Natural killer cell (primary cell): ENCODE measurements around the gene ST8SIA4. TPM values are rescaled to one million over a fixed set of nuclear protein-coding genes. Genes with fewer than 3 reads are reported as not detected.
A peak's percentile ranks its signal among the peaks of the same experiment; 100 is the strongest.

Source experiments
- ATAC-seq, 3 donors: fragments of 150-1000 bp in 2 of 3; fragments of 200-7000 bp in 1 of 3; cut with Tn5 transposase; 1 replicate in 1 of 3; 2 replicates in 2 of 3; pipeline ENCODE4 v1.10.0; 2021; ENCODE audit warnings: mild to moderate bottlenecking in 2 of 3, moderate library complexity in 2 of 3
- DNase-seq, 2 donors: peaks; one replicate each; pipeline versions ENCODE4 v3.0.0 to v3.0.0-alpha.2; 2013 to 2021; ENCODE audit warnings: mixed read lengths in 1 of 2
- H3K27ac ChIP-seq: one replicate; pipeline ENCODE4 v1.5.1; 2013; ENCODE audit warnings: mild to moderate bottlenecking, low read length
- H3K27me3 ChIP-seq: one replicate; pipeline ENCODE4 v1.6.1; 2013; ENCODE audit warnings: low read length; ENCODE audit not compliant: control insufficient read depth, insufficient read depth
- H3K36me3 ChIP-seq: one replicate; pipeline ENCODE4 v1.6.1; 2013; ENCODE audit warnings: low read length; ENCODE audit not compliant: control insufficient read depth, insufficient read depth
- H3K4me1 ChIP-seq: one replicate; pipeline ENCODE4 v1.6.1; 2013; ENCODE audit warnings: low read length; ENCODE audit not compliant: control insufficient read depth, insufficient read depth
- H3K4me3 ChIP-seq: one replicate; pipeline ENCODE4 v1.5.1; 2013; ENCODE audit warnings: low read length
- H3K9me3 ChIP-seq: one replicate; pipeline ENCODE4 v1.6.1; 2013; ENCODE audit warnings: low read length; ENCODE audit not compliant: control insufficient read depth, insufficient read depth
- H3K27ac Mint-ChIP-seq, 2 donors: one replicate each; pipeline ENCODE4 v1.8.0; 2022; ENCODE audit warnings: mild to moderate bottlenecking in 2 of 2, mixed read lengths in 2 of 2, moderate library complexity in 1 of 2
- H3K27me3 Mint-ChIP-seq, 2 donors: one replicate each; pipeline ENCODE4 v1.8.0; 2022; ENCODE audit warnings: low read depth in 2 of 2, mixed read lengths in 2 of 2
- H3K36me3 Mint-ChIP-seq: one replicate; pipeline ENCODE4 v1.8.0; 2022; ENCODE audit warnings: mixed read lengths
- H3K4me1 Mint-ChIP-seq, 2 donors: one replicate each; pipeline ENCODE4 v1.8.0; 2022; ENCODE audit warnings: mixed read lengths in 2 of 2
- H3K4me3 Mint-ChIP-seq: one replicate; pipeline ENCODE4 v1.8.0; 2022; ENCODE audit warnings: mild to moderate bottlenecking, moderate library complexity, mixed read lengths
- H3K9me3 Mint-ChIP-seq, 2 donors: one replicate each; pipeline ENCODE4 v1.8.0; 2022; ENCODE audit warnings: mixed read lengths in 2 of 2
- WGBS: methylation state at CpG from one replicate; pipeline ENCODE4 v1.1.7; 2013; ENCODE audit warnings: missing lambda C conversion rate; ENCODE audit not compliant: insufficient coverage; 5-methylcytosine and 5-hydroxymethylcytosine counted together
- intact Hi-C: fragments of 100-400 bp; cut with micrococcal nuclease; formaldehyde crosslinking; loops from one replicate; pipeline ENCODE4 v1.14.2; 2022
- total RNA-seq, 4 donors: library from RNA; stranded (reverse); fragments of 120-200 nt in 1 of 4; gene quantifications; one replicate each; pipeline versions ENCODE4 v1.2.3 to v1.2.4, GENCODE V29; 2013 to 2022
- TF ChIP-seq, protein P1 (sequence below): fragments of 200-600 bp; IDR thresholded peaks from one replicate; pipeline ENCODE4 v1.8.0; 2022; ENCODE audit warnings: antibody characterized with exemption

Gene ST8SIA4
- total RNA-seq, 3 donors from 2014 or later (not counting 1 experiment from before 2014, with no cell fraction given), result 36.3 to 63.1 (median 59.9) TPM

DNA sequence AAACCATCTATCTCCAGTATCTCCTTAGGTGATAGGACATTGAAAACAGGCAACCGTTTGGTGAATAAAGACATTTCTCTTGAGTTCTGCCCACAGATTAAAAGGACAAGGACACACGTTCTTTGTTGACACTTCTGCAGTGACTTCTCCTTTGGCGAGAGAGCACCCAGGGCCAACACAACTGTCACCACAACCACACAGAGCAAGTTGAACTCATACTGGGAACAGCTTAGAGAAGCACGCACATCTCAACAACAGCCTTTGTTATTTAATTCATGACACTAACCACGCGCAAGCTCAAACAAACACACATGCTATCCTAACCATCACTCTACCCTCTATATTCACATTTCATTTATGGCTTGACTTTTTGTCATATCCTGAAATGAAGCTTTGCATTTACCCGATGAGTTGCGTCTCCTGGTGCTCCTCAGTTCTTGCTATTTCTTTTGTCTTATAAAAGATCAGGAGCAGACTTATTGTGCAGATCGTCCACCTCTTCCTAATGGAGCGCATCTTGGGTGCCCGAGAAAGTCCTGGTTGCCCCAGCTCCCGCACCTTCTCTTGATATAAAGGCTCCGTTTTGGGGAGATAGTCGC is 543 bp downstream of the ST8SIA4 start:
- H3K27me3 Mint-ChIP-seq, result no peaks in the 10 kb centered on the region
- H3K36me3 ChIP-seq, result peaks cover under 1% of the 10 kb centered on the region
- H3K36me3 Mint-ChIP-seq, result no peaks in the 10 kb centered on the region
- H3K27ac ChIP-seq, result peak overlapping the region; percentile 95
- peak overlapping the region; percentile 72 for H3K4me3 ChIP-seq
- peak overlapping the region; percentile 96 for H3K4me3 Mint-ChIP-seq
- no peaks in the 10 kb centered on the region for H3K9me3 ChIP-seq
- no peaks in the 10 kb centered on the region for H3K9me3 Mint-ChIP-seq
- DNase-seq (peak; percentile 33 to 71), ATAC-seq (peak; percentile 1 to 21 (median 2))
- TF ChIP-seq, protein P1, sequence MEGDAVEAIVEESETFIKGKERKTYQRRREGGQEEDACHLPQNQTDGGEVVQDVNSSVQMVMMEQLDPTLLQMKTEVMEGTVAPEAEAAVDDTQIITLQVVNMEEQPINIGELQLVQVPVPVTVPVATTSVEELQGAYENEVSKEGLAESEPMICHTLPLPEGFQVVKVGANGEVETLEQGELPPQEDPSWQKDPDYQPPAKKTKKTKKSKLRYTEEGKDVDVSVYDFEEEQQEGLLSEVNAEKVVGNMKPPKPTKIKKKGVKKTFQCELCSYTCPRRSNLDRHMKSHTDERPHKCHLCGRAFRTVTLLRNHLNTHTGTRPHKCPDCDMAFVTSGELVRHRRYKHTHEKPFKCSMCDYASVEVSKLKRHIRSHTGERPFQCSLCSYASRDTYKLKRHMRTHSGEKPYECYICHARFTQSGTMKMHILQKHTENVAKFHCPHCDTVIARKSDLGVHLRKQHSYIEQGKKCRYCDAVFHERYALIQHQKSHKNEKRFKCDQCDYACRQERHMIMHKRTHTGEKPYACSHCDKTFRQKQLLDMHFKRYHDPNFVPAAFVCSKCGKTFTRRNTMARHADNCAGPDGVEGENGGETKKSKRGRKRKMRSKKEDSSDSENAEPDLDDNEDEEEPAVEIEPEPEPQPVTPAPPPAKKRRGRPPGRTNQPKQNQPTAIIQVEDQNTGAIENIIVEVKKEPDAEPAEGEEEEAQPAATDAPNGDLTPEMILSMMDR, result no peak
- intact Hi-C loops, result loop anchor here (1.0 to 10.0 kb wide), 7 partner anchors 62 to 1975 kb away; partner anchors contain the start of genes CHD1 and FAM174A
- peak overlapping the region; percentile 99 to 100 for H3K27ac Mint-ChIP-seq
- peaks cover 64 to 68% of the 10 kb centered on the region in 2 donors for H3K4me1 Mint-ChIP-seq
- no peaks in the 10 kb centered on the region for H3K27me3 ChIP-seq
- peaks cover 32% of the 10 kb centered on the region for H3K4me1 ChIP-seq
- WGBS, result under 1% methylated on average over 14 of the region's 14 CpGs

DNA sequence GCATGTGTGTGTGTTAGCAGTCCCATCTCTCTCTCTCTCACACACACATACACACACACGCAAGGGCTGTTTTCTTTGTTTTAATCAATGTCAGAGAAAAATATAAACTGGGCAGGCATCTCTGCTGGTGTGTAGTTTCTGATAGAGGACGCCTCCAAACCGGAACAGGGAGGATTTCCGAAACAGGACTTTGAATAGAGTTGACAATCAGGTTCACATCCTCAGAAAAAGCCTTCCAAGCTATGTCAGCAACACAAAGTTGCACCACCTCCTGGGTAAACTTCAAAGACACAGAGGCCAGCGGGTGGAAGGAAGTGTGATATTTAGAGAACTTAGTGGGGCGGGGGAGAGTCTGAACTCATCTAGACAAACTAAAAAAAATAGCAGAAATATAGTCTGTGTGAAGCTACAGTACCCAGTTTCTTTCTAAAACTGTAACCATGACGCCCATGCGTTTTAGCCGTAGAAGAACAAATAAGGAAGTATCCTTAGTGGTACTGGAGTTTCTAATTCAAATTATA is 1.2 kb downstream of the ST8SIA4 start:
- Mint-ChIP-seq H3K27ac (peak overlapping the region; percentile 99 to 100), H3K4me1 (peaks cover 65 to 70% of the 10 kb centered on the region in 2 donors), H3K4me3 (peak overlapping the region; percentile 96), H3K9me3 (no peaks in the 10 kb centered on the region), H3K27me3 (no peaks in the 10 kb centered on the region), H3K36me3 (no peaks in the 10 kb centered on the region)
- TF ChIP-seq, protein P1, result no peak
- Histone ChIP-seq H3K9me3 (no peaks in the 10 kb centered on the region), H3K4me1 (peaks cover 32% of the 10 kb centered on the region), H3K27ac (peak overlapping the region; percentile 95), H3K36me3 (peaks cover 3% of the 10 kb centered on the region), H3K27me3 (no peaks in the 10 kb centered on the region), H3K4me3 (peak overlapping the region; percentile 72)
- intact Hi-C loops, result loop anchor here (1.0 to 10.0 kb wide), 7 partner anchors 62 to 1975 kb away; partner anchors contain the start of genes CHD1 and FAM174A
- DNase-seq, result peak; percentile 57 to 89
- 0% methylated on average over 4 of the region's 9 CpGs for WGBS
- peak; percentile 28 to 62 (median 45) for ATAC-seq

DNA sequence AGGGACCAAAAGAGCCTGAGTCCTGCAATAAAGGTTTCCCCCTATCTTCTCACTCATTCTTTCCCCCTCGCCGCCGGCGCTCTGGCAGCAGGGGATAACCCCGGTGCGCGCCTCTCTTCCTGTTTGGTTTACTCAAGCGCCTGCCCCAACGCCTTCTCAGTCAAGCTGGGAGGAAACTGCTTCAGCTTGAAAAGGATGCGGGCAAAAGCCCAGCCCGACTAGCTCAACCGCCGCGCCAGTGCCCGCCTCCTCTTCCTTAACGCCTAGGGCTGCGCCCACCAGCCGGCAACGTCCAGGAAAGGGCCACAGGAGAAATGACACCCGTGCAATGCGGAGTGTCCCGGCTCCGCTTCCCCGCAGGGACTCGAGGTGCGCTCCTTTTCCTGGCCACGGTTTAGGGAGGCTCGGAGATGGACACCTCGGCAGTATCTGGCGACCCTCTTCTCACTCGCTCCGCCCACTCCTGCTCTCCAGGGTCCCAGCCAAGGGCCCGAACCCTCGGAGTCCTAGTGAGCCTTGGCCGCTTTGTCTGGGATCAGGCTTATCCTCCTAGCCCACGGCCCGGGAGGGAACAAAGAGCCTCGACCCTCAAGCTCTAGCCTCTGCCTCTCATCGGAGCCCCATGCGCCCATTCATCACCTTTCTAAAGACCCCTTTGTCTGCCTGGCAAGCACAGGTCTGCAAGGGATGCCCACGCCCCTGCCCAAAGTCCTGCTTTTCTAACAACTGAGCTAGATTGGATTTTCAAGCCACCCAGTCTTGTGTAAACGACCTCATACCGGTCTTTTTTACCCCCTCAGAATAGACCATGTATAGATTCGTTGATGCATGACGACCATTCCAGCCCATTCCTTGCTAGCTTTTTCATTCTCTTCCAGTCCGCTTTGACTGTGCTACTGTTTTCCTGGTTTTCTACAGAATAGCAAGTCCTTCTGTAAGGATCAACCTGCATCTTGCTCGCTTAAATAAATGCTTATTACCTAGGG is 2.0 kb downstream of the ST8SIA4 start:
- WGBS, result under 1% methylated on average over 46 of the region's 47 CpGs
- no peaks in the 10 kb centered on the region for H3K9me3 ChIP-seq
- intact Hi-C loops, result loop anchor here (1.0 to 10.0 kb wide), 6 partner anchors 11 to 1974 kb away; partner anchors contain the start of gene CHD1
- TF ChIP-seq, protein P1, result no peak
- Mint-ChIP-seq H3K4me1 (peaks cover 73 to 78% of the 10 kb centered on the region in 2 donors), H3K27me3 (no peaks in the 10 kb centered on the region), H3K36me3 (no peaks in the 10 kb centered on the region), H3K4me3 (peak overlapping the region; percentile 96), H3K9me3 (no peaks in the 10 kb centered on the region), H3K27ac (peak overlapping the region; percentile 99 to 100)
- ATAC-seq, result peak; percentile 54 to 77 (median 72)
- no peaks in the 10 kb centered on the region for H3K27me3 ChIP-seq
- peak overlapping the region; percentile 72 for H3K4me3 ChIP-seq
- peak; percentile 86 to 95 for DNase-seq
- peaks cover 5% of the 10 kb centered on the region for H3K36me3 ChIP-seq
- peaks cover 32% of the 10 kb centered on the region for H3K4me1 ChIP-seq
- peak overlapping the region; percentile 95 for H3K27ac ChIP-seq
